GM23338 (cell line): ENCODE measurements around the gene PHKB. TPM values are rescaled to one million over a fixed set of nuclear protein-coding genes. Genes with fewer than 3 reads are reported as not detected.
A peak's percentile ranks its signal among the peaks of the same experiment; 100 is the strongest.

Experiments used
- ATAC-seq: fragments of 200-7000 bp; cut with Tn5 transposase; 3 replicates; pipeline ENCODE4 v1.9.1; 2020
- DNase-seq: peaks from one replicate; pipeline ENCODE4 v3.0.0-alpha.2; 2015; ENCODE audit warnings: low spot score
- H2AFZ ChIP-seq: fragments of 200-600 bp; sonication (generic); 2 replicates; pipeline ENCODE4 v1.8.0; 2016; ENCODE audit warnings: antibody characterized with exemption, mild to moderate bottlenecking, moderate library complexity
- H3F3A ChIP-seq: fragments of 200-600 bp; sonication (generic); replicated peaks from 2 replicates; pipeline ENCODE4 v1.8.0; 2017; ENCODE audit warnings: antibody characterized with exemption, mixed run types, low read depth
- H3K27ac ChIP-seq: fragments of 200-600 bp; sonication (generic); 2 replicates; pipeline ENCODE4 v1.6.1; 2016; ENCODE audit warnings: low read depth
- H3K27me3 ChIP-seq: fragments of 200-600 bp; sonication (generic); 2 replicates; pipeline ENCODE4 v1.8.0; 2016; ENCODE audit warnings: mild to moderate bottlenecking, mixed run types, moderate library complexity; ENCODE audit not compliant: insufficient read depth
- H3K36me3 ChIP-seq: fragments of 200-600 bp; sonication (generic); 2 replicates; pipeline ENCODE4 v1.8.0; 2016; ENCODE audit warnings: mild to moderate bottlenecking; ENCODE audit not compliant: insufficient read depth
- H3K4me1 ChIP-seq: fragments of 200-600 bp; sonication (generic); 2 replicates; pipeline ENCODE4 v1.8.0; 2016; ENCODE audit warnings: mild to moderate bottlenecking, moderate library complexity; ENCODE audit not compliant: insufficient read depth
- H3K4me2 ChIP-seq: fragments of 200-600 bp; sonication (generic); 2 replicates; pipeline ENCODE4 v1.7.1; 2017; ENCODE audit warnings: mixed run types
- H3K4me3 ChIP-seq: fragments of 200-600 bp; sonication (generic); 2 replicates; pipeline ENCODE4 v1.6.1; 2016; ENCODE audit warnings: mixed run types
- H3K79me2 ChIP-seq: fragments of 200-600 bp; sonication (generic); replicated peaks from 2 replicates; pipeline ENCODE4 v1.8.0; 2017; ENCODE audit warnings: mild to moderate bottlenecking; ENCODE audit not compliant: insufficient read depth
- H3K9me2 ChIP-seq: fragments of 200-600 bp; sonication (generic); 2 replicates; pipeline ENCODE4 v1.8.0; 2017; ENCODE audit not compliant: insufficient read depth
- H4K20me1 ChIP-seq: fragments of 200-600 bp; sonication (generic); replicated peaks from 2 replicates; pipeline ENCODE4 v1.8.0; 2017; ENCODE audit warnings: mild to moderate bottlenecking; ENCODE audit not compliant: insufficient read depth
- H3K27ac Mint-ChIP-seq: 2 replicates; pipeline ENCODE4 v1.8.0; 2020; ENCODE audit warnings: inconsistent platforms, mild to moderate bottlenecking, moderate library complexity, mixed read lengths
- H3K27me3 Mint-ChIP-seq: 3 replicates; pipeline ENCODE4 v1.8.0; 2022; ENCODE audit warnings: low read depth, mild to moderate bottlenecking, moderate library complexity, mixed read lengths, inconsistent platforms; ENCODE audit not compliant: insufficient read depth, poor library complexity
- H3K36me3 Mint-ChIP-seq: 3 replicates; pipeline ENCODE4 v1.8.0; 2021; ENCODE audit warnings: low read depth, mild to moderate bottlenecking, inconsistent platforms, moderate library complexity, mixed read lengths
- H3K4me1 Mint-ChIP-seq: 3 replicates; pipeline ENCODE4 v1.8.0; 2020; ENCODE audit warnings: mild to moderate bottlenecking, inconsistent platforms, mixed read lengths
- H3K4me3 Mint-ChIP-seq: 3 replicates; pipeline ENCODE4 v1.8.0; 2021; ENCODE audit warnings: moderate library complexity, mild to moderate bottlenecking, inconsistent platforms, mixed read lengths
- H3K9me3 Mint-ChIP-seq: 3 replicates; pipeline ENCODE4 v1.8.0; 2020; ENCODE audit warnings: moderate library complexity, mild to moderate bottlenecking, inconsistent platforms, mixed read lengths
- POLR2AphosphoS5 ChIP-seq: IDR thresholded peaks from 2 replicates; pipeline ENCODE4 v1.6.1; 2016; ENCODE audit warnings: antibody characterized with exemption, low read depth
- polyA plus RNA-seq: library from polyadenylated mRNA; unstranded; fragments of >200 nt; fragmentation: Nextera tagmentation; extraction: Ambion mirVana; gene quantifications from 2 replicates; pipeline ENCODE4 v1.2.1, GENCODE V29; 2016
- total RNA-seq: library from RNA; depleted of rRNA; stranded (reverse); fragments of >200 nt; shearing (Covaris generic); gene quantifications from 2 replicates; pipeline ENCODE4 v1.2.3, GENCODE V29; 2014
- TF ChIP-seq, protein P1 (sequence below): fragments of 250-450 bp; sonication (Bioruptor Pico); IDR thresholded peaks from 2 replicates; pipeline ENCODE4 v1.5.0; 2020; ENCODE audit warnings: mild to moderate bottlenecking, moderate library complexity
- TF ChIP-seq, protein P2 (sequence below), 2 experiments: fragments of 200-600 bp in 1 of 2; sonication (generic) in 1 of 2; conservative IDR thresholded peaks; 2 replicates each; pipeline versions ENCODE4 v1.5.1 to v1.6.1; 2016 to 2017; ENCODE audit warnings: antibody characterized with exemption in 2 of 2, low read depth in 2 of 2, mild to moderate bottlenecking in 2 of 2, moderate library complexity in 1 of 2

The PHKB gene
- total and polyA plus RNA-seq, 2 experiments from 2014 or later, result 20.3 to 57.3 TPM

DNA sequence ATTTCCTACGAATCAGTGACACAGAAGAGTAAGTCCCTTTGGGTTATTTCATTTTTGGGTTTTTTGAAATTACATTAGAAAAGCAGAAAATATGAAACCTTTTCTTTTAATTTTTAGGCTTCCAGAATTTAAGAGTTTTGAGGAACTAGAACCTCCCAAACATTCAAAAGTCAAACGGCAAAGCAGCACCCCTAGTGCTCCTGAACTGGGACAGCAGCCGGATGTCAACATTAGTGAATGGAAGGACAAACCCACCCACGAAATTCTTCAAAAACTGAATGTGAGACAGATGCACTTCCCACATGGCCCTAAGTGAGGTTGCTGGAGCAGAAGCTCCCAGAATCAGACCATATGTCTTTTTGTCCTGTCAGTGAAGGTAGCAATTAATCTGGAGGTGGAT, 199.4 kb downstream of the PHKB start:
- H3K27me3 Mint-ChIP-seq, result no peaks in the 10 kb centered on the region
- H3K27ac ChIP-seq, result no peak overlapping the region
- no peak overlapping the region for H3K4me3 ChIP-seq
- no peak overlapping the region for H3K4me3 Mint-ChIP-seq
- no peaks in the 10 kb centered on the region for H3K27me3 ChIP-seq
- no peak for ATAC-seq
- no peak overlapping the region for H3K4me2 ChIP-seq
- no peaks in the 10 kb centered on the region for H4K20me1 ChIP-seq
- H3K36me3 Mint-ChIP-seq, result 0 out of 3 replicates have a peak, but pooled peaks cover 9% of the 10 kb centered on the region
- H3K9me2 ChIP-seq, result no peaks in the 10 kb centered on the region
- TF ChIP-seq POLR2AphosphoS5, result no peak
- TF ChIP-seq, protein P1, sequence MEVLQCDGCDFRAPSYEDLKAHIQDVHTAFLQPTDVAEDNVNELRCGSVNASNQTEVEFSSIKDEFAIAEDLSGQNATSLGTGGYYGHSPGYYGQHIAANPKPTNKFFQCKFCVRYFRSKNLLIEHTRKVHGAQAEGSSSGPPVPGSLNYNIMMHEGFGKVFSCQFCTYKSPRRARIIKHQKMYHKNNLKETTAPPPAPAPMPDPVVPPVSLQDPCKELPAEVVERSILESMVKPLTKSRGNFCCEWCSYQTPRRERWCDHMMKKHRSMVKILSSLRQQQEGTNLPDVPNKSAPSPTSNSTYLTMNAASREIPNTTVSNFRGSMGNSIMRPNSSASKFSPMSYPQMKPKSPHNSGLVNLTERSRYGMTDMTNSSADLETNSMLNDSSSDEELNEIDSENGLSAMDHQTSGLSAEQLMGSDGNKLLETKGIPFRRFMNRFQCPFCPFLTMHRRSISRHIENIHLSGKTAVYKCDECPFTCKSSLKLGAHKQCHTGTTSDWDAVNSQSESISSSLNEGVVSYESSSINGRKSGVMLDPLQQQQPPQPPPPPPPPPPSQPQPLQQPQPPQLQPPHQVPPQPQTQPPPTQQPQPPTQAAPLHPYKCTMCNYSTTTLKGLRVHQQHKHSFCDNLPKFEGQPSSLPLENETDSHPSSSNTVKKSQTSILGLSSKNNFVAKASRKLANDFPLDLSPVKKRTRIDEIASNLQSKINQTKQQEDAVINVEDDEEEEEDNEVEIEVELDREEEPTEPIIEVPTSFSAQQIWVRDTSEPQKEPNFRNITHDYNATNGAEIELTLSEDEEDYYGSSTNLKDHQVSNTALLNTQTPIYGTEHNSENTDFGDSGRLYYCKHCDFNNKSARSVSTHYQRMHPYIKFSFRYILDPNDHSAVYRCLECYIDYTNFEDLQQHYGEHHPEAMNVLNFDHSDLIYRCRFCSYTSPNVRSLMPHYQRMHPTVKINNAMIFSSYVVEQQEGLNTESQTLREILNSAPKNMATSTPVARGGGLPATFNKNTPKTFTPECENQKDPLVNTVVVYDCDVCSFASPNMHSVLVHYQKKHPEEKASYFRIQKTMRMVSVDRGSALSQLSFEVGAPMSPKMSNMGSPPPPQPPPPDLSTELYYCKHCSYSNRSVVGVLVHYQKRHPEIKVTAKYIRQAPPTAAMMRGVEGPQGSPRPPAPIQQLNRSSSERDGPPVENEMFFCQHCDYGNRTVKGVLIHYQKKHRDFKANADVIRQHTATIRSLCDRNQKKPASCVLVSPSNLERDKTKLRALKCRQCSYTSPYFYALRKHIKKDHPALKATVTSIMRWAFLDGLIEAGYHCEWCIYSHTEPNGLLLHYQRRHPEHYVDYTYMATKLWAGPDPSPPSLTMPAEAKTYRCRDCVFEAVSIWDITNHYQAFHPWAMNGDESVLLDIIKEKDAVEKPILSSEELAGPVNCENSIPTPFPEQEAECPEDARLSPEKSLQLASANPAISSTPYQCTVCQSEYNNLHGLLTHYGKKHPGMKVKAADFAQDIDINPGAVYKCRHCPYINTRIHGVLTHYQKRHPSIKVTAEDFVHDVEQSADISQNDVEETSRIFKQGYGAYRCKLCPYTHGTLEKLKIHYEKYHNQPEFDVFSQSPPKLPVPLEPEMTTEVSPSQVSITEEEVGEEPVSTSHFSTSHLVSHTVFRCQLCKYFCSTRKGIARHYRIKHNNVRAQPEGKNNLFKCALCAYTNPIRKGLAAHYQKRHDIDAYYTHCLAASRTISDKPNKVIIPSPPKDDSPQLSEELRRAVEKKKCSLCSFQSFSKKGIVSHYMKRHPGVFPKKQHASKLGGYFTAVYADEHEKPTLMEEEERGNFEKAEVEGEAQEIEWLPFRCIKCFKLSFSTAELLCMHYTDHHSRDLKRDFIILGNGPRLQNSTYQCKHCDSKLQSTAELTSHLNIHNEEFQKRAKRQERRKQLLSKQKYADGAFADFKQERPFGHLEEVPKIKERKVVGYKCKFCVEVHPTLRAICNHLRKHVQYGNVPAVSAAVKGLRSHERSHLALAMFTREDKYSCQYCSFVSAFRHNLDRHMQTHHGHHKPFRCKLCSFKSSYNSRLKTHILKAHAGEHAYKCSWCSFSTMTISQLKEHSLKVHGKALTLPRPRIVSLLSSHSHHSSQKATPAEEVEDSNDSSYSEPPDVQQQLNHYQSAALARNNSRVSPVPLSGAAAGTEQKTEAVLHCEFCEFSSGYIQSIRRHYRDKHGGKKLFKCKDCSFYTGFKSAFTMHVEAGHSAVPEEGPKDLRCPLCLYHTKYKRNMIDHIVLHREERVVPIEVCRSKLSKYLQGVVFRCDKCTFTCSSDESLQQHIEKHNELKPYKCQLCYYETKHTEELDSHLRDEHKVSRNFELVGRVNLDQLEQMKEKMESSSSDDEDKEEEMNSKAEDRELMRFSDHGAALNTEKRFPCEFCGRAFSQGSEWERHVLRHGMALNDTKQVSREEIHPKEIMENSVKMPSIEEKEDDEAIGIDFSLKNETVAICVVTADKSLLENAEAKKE (CRISPR knock-in tag), result no peak
- TF ChIP-seq, protein P2, sequence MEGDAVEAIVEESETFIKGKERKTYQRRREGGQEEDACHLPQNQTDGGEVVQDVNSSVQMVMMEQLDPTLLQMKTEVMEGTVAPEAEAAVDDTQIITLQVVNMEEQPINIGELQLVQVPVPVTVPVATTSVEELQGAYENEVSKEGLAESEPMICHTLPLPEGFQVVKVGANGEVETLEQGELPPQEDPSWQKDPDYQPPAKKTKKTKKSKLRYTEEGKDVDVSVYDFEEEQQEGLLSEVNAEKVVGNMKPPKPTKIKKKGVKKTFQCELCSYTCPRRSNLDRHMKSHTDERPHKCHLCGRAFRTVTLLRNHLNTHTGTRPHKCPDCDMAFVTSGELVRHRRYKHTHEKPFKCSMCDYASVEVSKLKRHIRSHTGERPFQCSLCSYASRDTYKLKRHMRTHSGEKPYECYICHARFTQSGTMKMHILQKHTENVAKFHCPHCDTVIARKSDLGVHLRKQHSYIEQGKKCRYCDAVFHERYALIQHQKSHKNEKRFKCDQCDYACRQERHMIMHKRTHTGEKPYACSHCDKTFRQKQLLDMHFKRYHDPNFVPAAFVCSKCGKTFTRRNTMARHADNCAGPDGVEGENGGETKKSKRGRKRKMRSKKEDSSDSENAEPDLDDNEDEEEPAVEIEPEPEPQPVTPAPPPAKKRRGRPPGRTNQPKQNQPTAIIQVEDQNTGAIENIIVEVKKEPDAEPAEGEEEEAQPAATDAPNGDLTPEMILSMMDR (conservative IDR thresholded peaks at IDR 0.05; ENCODE audit: low read depth in 2 of 2), result peak; percentile 29 to 47; a peak in 3 of 4 replicates
- H3K4me1 ChIP-seq, result no peaks in the 10 kb centered on the region
- H3K9me3 Mint-ChIP-seq, result no peaks in the 10 kb centered on the region
- H2AFZ ChIP-seq, result no peak overlapping the region
- peak; percentile 45 for DNase-seq
- H3K79me2 ChIP-seq, result no peaks in the 10 kb centered on the region
- H3F3A ChIP-seq, result no peaks in the 10 kb centered on the region
- H3K27ac Mint-ChIP-seq, result no peak overlapping the region
- no peaks in the 10 kb centered on the region for H3K4me1 Mint-ChIP-seq
- 0 out of 2 replicates have a peak, but pooled peaks cover 4% of the 10 kb centered on the region for H3K36me3 ChIP-seq
